ENCODE measurements around the gene SZRD1. TPM values are rescaled to one million over a fixed set of nuclear protein-coding genes. Genes with fewer than 3 reads are reported as not detected.

The SZRD1 gene
- total and polyA plus RNA-seq, 9 of the 15 experiments (the other 6 are each of a cell fraction or from before 2014, with no cell fraction given), result 3.9 to 149 (median 82.5) TPM

GRCh38 chr1:16318555-16318954, 48.5 kb upstream of the SZRD1 start:
- ChIA-PET POLR2A (no interaction called here), CTCF (ENCODE audit: low intra/inter-chr PET ratio) (no interaction called here)
- no peak overlapping the region for H2AFZ ChIP-seq (ENCODE audit: low read depth, low read length)
- in situ Hi-C loops (cut with MboI), result no loop called here
- DNase-seq (ENCODE audit: extremely low read depth in 1 of 4, low spot score in 3 of 4) (no peak), ATAC-seq (no peak), FAIRE-seq (no peak)
- H3K4me2 ChIP-seq (ENCODE audit: insufficient read depth, low read length), result no peak overlapping the region
- TF ChIP-seq ZNF140 (CRISPR knock-in tag; IDR thresholded peaks at IDR 0.05), result no peak
- no peak for TF ChIP-seq CBFB (CRISPR knock-in tag; IDR thresholded peaks at IDR 0.05)
- no peak for TF ChIP-seq U2AF1 (optimal IDR thresholded peaks at IDR 0.05; ENCODE audit: low read depth, low read length)
- TF ChIP-seq SIX5 (IDR thresholded peaks at IDR 0.05; ENCODE audit: borderline replicate concordance in 1 of 2, insufficient read depth in 1 of 2, low read depth in 1 of 2, low read length in 2 of 2), result no peak
- TF ChIP-seq KAT7 (CRISPR knock-in tag; IDR thresholded peaks at IDR 0.05; ENCODE audit: borderline replicate concordance), result no peak
- H3K9me1 ChIP-seq (ENCODE audit: control insufficient read depth, insufficient read depth, low read length), result no peaks in the 10 kb centered on the region
- no peaks in the 10 kb centered on the region for H3K27me3 ChIP-seq (ENCODE audit: control insufficient read depth in 2 of 2, insufficient read depth in 2 of 2, low read length in 2 of 2)
- no peak overlapping the region for H3K4me3 ChIP-seq
- no peaks in the 10 kb centered on the region; the same call in 1 of the 2 replicates for H4K20me1 ChIP-seq (replicated peaks; ENCODE audit: control insufficient read depth, insufficient read depth, low read length)
- H3K79me2 ChIP-seq (ENCODE audit: control insufficient read depth, insufficient read depth, low read length), result peaks cover 45% of the 10 kb centered on the region; the same call in 2 of the 3 replicates
- peaks cover 18% of the 10 kb centered on the region for H3K36me3 ChIP-seq (ENCODE audit: control insufficient read depth, insufficient read depth, low read length)
- WGBS (ENCODE audit: insufficient coverage, low coverage, missing lambda C conversion rate), result 96% methylated on average over 3 of the region's 3 CpGs
- no peak overlapping the region for H3K9ac ChIP-seq (ENCODE audit: insufficient read depth in 1 of 2, low read depth in 2 of 2, low read length in 2 of 2)
- BruUV-seq (replicated peaks), result no TSS peak
- H3K9me3 ChIP-seq (replicated peaks; ENCODE audit: control insufficient read depth, insufficient read depth, low read depth, low read length), result no peaks in the 10 kb centered on the region
- H3K27ac ChIP-seq (ENCODE audit: extremely low read depth, low read depth, low read length), result no peak overlapping the region
- H3K4me1 ChIP-seq (replicated peaks in 1 of 2; ENCODE audit: control insufficient read depth in 2 of 2, insufficient read depth in 2 of 2, low read length in 2 of 2), result no peaks in the 10 kb centered on the region
- intact Hi-C loops (cut with micrococcal nuclease), result no loop called here

GRCh38 chr1:16321176-16321867, 45.7 kb upstream of the SZRD1 start:
- no peaks in the 10 kb centered on the region for H3K4me1 ChIP-seq (replicated peaks in 1 of 2; ENCODE audit: control insufficient read depth in 2 of 2, insufficient read depth in 2 of 2, low read length in 2 of 2)
- 71% methylated on average over 4 of the region's 4 CpGs for WGBS (ENCODE audit: insufficient coverage, low coverage, missing lambda C conversion rate)
- no peaks in the 10 kb centered on the region for H3K36me3 ChIP-seq (ENCODE audit: control insufficient read depth, insufficient read depth, low read length)
- POLR2A ChIA-PET, result no interaction called here
- peaks cover 51% of the 10 kb centered on the region; the same call in 2 of the 3 replicates for H3K79me2 ChIP-seq (ENCODE audit: control insufficient read depth, insufficient read depth, low read length)
- no peaks in the 10 kb centered on the region for H3K9me1 ChIP-seq (ENCODE audit: control insufficient read depth, insufficient read depth, low read length)
- no TSS peak for BruUV-seq (replicated peaks)
- FAIRE-seq (no peak), DNase-seq (ENCODE audit: extremely low read depth in 1 of 4, low spot score in 3 of 4) (no peak), ATAC-seq (no peak)
- intact Hi-C loops (cut with micrococcal nuclease) (no loop called here), in situ Hi-C loops (cut with MboI) (no loop called here)
- no peak for TF ChIP-seq ZNF561 (CRISPR knock-in tag; conservative IDR thresholded peaks at IDR 0.05)
- no peak overlapping the region for H3K4me3 ChIP-seq
- no peak overlapping the region for H3K9ac ChIP-seq (ENCODE audit: insufficient read depth in 1 of 2, low read depth in 2 of 2, low read length in 2 of 2)
- no peaks in the 10 kb centered on the region for H3K9me3 ChIP-seq (replicated peaks; ENCODE audit: control insufficient read depth, insufficient read depth, low read depth, low read length)
- no peak overlapping the region for H2AFZ ChIP-seq (ENCODE audit: low read depth, low read length)
- no peaks in the 10 kb centered on the region for H3K27me3 ChIP-seq (ENCODE audit: control insufficient read depth in 2 of 2, insufficient read depth in 2 of 2, low read length in 2 of 2)
- CTCF ChIA-PET (ENCODE audit: low intra/inter-chr PET ratio), result no interaction called here
- H3K27ac ChIP-seq (ENCODE audit: extremely low read depth, low read depth, low read length), result no peak overlapping the region
- no peak overlapping the region for H3K4me2 ChIP-seq (ENCODE audit: insufficient read depth, low read length)
- H4K20me1 ChIP-seq (replicated peaks; ENCODE audit: control insufficient read depth, insufficient read depth, low read length), result no peaks in the 10 kb centered on the region; the same call in 1 of the 2 replicates
